HG02938 (cell line): ENCODE data around the gene HSP90B1.

Experiments used
- ATAC-seq: cut with Tn5 transposase; IDR thresholded peaks from one replicate; pipeline ENCODE4 v1.9.1; 2021; ENCODE audit warnings: mild to moderate bottlenecking, moderate library complexity; ENCODE audit not compliant: unreplicated experiment

Gene HSP90B1

DNA sequence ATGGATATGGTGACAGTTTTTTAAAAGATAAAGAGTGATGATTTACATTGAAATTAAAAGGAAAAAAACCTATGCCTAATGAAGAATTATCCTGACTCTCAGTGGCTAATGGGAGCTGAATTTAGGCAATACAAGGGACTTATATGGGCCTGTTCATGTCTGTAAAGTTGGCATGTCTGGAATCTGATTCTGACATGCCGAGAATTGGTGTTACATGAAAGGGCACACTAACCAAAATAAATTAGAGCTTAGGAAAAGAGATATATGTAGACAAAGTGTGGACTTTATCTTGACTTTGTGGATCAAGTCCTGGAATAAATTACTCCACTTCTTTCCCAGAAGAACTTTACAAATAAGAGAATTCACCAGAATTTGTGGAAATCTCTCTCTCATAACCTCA lies 36.5 kb downstream of the HSP90B1 start:
- ATAC-seq, result no peak

DNA sequence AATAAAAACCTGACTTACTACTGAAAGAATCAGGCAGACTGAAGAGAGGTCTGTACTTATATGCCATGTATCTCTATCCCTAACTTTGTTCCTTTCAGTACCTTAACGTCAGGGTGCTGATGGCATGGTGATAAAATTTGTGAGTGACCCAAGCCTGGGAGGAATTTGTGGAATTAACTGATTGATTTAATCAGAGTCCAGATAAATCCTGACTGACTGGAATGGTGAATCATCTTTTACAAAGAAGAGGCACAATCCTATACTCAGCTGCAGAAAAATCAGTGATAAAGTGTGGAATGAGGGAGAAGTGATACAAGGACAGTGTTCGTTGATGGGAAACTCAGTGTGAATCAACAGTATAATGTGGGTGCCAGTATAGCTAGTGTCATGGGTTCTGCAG lies 39.2 kb downstream of the HSP90B1 start:
- ATAC-seq, result no peak

DNA sequence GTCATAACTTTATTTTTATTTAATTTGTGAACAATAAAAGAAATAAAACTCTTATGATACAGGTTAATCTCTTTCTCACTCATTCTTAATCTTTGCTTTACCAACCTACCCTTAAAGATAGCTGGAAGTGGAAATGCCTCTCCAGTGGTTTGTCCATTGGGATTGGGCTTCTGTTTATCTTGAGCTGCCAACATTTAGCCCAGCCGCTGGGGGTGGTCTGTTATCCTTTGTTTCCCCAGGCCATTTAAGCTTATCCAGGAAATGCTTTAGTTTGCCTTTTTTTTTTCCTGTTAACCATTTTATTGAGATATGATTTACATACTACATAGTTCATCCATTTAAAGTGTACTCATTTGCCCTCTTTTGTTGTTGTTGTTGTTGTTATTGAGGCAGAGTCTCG lies 43.7 kb downstream of the HSP90B1 start:
- no peak for ATAC-seq

GRCh38 chr12:103975368-103975767 lies 45.2 kb downstream of the HSP90B1 start:
- no peak for ATAC-seq

GRCh38 chr12:103978384-103978982 lies 48.3 kb downstream of the HSP90B1 start:
- ATAC-seq, result no peak

DNA sequence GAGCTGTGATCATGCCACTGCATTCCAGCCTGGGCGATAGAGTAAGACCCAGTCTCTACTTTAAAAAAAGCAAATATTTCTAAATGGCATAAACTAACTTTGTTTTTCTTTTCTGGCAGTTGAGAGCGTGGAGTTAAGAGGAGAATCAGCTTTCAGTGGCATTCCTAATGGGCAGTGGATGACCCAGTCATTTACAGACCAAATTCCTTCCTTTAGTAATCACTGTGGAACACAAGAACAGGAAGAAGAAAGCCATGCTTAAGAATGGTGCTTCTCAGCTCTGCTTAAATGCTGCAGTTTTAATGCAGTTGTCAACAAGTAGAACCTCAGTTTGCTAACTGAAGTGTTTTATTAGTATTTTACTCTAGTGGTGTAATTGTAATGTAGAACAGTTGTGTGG lies 56.6 kb downstream of the HSP90B1 start:
- no peak for ATAC-seq

- ATAC-seq, result no peak
Observed at GRCh38 chr12:103994235-103994634, 64.0 kb downstream of the HSP90B1 start.

DNA sequence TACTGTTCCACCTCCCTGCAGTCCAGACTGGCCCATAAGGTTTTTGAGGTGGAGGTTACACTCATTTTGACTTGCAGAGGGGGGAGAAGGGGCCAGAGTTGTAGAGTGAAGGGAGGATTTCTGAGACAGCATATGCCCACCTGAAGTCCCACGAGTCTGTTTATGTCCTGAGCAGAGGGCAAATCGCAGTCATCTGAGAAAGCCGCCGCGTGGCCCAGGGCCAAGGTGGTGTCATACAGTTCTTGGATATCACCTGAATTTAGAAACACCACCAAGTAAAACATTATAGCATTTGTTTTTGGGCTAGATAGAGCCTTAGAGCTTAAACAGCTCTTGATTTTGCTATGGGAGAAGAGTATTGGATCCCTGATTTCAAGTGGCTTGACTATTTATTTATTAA lies 66.4 kb downstream of the HSP90B1 start:
- no peak for ATAC-seq

GRCh38 chr12:103997286-103997900 lies 67.2 kb downstream of the HSP90B1 start:
- ATAC-seq, result no peak
